Mesodermal cell (in vitro differentiated cells): ENCODE measurements around the gene TRAK1.

Source experiments
- H3K27ac ChIP-seq: 2 replicates; pipeline ENCODE4 v1.7.0; 2013; ENCODE audit warnings: mild to moderate bottlenecking, low read depth, low read length, moderate library complexity; ENCODE audit not compliant: severe bottlenecking
- H3K36me3 ChIP-seq: 2 replicates; pipeline ENCODE4 v1.7.1; 2013; ENCODE audit warnings: mild to moderate bottlenecking, low read length, moderate library complexity; ENCODE audit not compliant: control insufficient read depth, insufficient read depth
- H3K4me1 ChIP-seq: one replicate; pipeline ENCODE4 v1.7.1; 2013; ENCODE audit warnings: mild to moderate bottlenecking, low read length; ENCODE audit not compliant: insufficient read depth, control insufficient read depth, poor library complexity, severe bottlenecking
- H3K4me3 ChIP-seq: 2 replicates; pipeline ENCODE4 v1.7.0; 2013; ENCODE audit warnings: low read length, control low read depth, mild to moderate bottlenecking; ENCODE audit not compliant: insufficient read depth, poor library complexity, severe bottlenecking; ENCODE audit errors: extremely low read depth
- H3K9me3 ChIP-seq: 2 replicates; pipeline ENCODE4 v1.7.1; 2013; ENCODE audit warnings: mild to moderate bottlenecking, low read length, moderate library complexity; ENCODE audit not compliant: control insufficient read depth
- WGBS, 2 experiments: methylation state at CpG; one replicate each; pipeline ENCODE4 v1.1.5; 2013; ENCODE audit warnings: missing lambda C conversion rate in 2 of 2; ENCODE audit not compliant: insufficient coverage in 2 of 2; 5-methylcytosine and 5-hydroxymethylcytosine counted together

Gene TRAK1

DNA sequence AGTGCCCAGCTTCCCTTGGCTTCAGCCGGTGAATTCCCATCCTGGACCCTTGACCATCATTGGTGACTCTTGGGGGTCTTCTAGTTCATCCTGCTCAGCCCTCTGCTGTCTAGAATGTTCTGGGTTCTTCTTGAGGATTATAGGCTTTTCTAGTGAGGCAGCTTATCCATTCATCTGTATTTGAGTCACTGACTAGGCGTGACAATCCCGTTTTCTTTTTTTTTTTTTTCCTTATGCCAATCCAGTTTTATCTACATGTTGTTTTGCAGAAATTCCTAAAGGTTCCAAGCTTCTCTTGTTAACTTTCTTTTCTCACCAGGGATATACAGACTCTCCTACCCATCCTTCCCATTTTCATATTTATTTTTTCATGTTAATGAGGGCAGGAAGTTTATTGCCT is 6.6 kb upstream of the TRAK1 start:
- no peaks in the 10 kb centered on the region for H3K9me3 ChIP-seq
- H3K36me3 ChIP-seq: peaks cover 7% of the 10 kb centered on the region
- H3K4me1 ChIP-seq: peaks cover 15% of the 10 kb centered on the region
- H3K4me3 ChIP-seq: no peak overlapping the region
- WGBS, 2 experiments: 83 to 91% methylated on average over 2 to 3 of the region's 3 CpGs
- no peak overlapping the region for H3K27ac ChIP-seq

DNA sequence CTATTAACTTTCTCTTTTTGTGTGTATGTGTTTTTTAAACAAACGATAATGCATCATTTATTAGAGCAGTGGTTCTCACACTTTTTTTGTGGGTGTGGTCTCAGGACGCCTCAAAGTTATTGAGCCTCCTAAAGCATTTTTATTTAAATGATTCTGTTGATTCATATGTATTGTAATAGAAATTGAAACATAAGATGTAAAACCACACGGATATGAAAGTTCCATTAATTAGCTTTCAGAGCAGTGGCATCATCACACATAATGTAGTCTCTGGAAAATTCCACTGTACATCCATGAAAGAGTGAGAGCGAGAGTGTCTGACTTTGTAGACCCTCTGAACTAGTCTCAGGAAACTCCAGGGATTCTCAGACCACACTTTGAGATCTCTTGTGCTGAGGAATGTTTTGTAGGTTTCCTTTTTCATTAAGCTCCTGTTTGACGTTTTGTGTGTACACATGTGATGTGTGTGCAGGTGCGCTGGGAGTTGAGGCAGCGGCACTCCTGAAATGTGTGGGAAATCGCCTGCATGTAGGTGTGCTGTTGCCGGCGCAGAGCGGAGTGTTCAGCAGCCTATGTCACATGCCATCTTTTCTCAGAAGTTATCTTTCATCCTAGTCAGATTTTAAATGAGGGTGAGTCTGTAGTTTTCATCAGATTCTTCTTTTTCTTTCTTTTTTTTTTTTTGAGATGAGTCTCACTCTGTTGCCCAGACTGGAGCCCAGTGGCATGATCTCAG is 5.3 kb upstream of the TRAK1 start:
- WGBS, 2 experiments: 80 to 97% methylated on average over 1 to 3 of the region's 11 CpGs
- no peaks in the 10 kb centered on the region for H3K9me3 ChIP-seq
- peaks cover 3% of the 10 kb centered on the region for H3K4me1 ChIP-seq
- peaks cover 19% of the 10 kb centered on the region for H3K36me3 ChIP-seq
- no peak overlapping the region for H3K27ac ChIP-seq
- no peak overlapping the region for H3K4me3 ChIP-seq

DNA sequence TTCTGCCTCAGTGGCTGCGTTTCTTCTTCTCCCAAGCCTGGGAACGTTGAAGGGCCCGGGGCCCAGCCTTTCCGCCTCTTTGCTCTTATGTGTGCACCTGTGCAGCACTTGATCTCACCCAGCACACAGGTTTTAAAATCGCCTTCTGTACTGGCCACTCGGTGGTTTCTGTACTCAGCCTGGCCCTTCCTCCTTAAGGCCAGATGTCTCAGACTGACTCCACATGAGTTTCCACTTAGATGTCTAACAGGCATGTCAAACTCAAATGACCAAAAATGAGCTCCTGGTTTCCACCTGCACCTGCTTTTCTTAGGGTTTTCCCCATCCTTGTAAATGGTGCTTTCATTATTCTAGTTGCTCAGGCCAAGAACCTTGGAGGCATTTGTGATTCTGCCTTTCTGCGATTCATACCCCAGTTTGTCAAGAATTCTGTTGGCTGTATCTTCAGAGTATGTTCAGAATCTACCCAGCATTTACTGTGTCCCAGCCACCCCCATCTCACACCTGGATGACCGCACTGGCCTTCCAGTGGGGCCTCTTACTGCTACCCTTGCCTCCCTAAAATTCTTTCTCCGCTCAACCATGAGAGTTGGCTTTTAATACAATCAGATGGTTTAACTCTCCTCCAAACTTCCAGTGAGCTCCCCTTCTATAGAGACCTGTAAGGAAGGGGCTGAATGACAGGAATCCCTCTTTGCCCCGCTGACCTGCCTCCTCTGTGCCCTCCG is 2.2 kb upstream of the TRAK1 start:
- H3K27ac ChIP-seq: no peak overlapping the region
- peaks cover 35% of the 10 kb centered on the region for H3K36me3 ChIP-seq
- no peak overlapping the region for H3K4me3 ChIP-seq
- H3K4me1 ChIP-seq: peaks cover 3% of the 10 kb centered on the region
- 90 to 94% methylated on average over 9 to 11 of the region's 11 CpGs for WGBS, 2 experiments
- H3K9me3 ChIP-seq: no peaks in the 10 kb centered on the region

DNA sequence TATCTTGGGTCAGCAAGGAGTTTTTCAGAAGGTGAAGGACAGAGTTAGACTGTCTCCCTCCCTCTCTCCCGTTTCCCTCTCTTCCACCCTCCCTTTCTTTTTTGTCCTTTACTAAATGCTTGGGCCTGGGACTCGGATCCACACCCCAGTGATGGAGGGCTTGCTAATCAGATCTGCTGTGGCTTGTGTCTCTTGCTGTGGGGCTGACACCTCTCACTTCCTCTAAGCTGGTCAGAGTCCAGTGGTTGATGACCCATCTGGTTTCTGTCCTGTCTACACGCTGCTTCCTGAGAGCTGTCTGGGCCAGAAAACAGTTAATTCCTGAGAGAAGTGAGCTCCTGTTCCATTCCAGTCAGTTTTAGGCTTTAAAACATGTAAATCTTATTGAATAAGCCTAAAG is 849 bp downstream of the TRAK1 start:
- H3K27ac ChIP-seq: no peak overlapping the region
- H3K36me3 ChIP-seq: peaks cover 35% of the 10 kb centered on the region
- H3K4me1 ChIP-seq: peaks cover 3% of the 10 kb centered on the region
- H3K9me3 ChIP-seq: no peaks in the 10 kb centered on the region
- H3K4me3 ChIP-seq: no peak overlapping the region
- whole genome bisulfite sequencing, 2 experiments: 100% methylated on average over 2 of the region's 3 CpGs; no CpG with 5 or more reads in 1 of the 2 experiments

DNA sequence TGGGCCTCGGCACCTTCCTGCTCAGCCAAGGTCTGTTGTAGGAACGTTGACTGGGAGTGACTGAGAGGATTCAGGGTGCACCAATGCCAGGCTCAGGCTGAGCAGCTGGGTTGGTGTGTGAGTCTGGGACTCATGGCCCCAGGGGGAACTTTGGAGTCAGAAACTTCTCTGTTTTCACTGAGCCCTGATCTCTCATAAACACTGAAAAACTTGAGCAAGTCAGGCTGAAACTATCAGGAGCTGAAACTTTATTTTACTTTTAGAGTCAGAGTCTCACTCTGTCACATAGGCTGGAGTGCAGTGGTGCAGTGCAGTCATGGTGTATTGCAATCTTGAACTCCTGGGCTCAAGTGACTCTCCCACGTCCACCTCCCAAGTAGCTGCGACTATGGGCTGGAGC is 3.0 kb downstream of the TRAK1 start:
- H3K4me1 ChIP-seq: peaks cover 3% of the 10 kb centered on the region
- H3K27ac ChIP-seq: no peak overlapping the region
- peaks cover 33% of the 10 kb centered on the region for H3K36me3 ChIP-seq
- no peaks in the 10 kb centered on the region for H3K9me3 ChIP-seq
- no peak overlapping the region for H3K4me3 ChIP-seq
- WGBS, 2 experiments: 91% methylated on average over 4 of the region's 4 CpGs

DNA sequence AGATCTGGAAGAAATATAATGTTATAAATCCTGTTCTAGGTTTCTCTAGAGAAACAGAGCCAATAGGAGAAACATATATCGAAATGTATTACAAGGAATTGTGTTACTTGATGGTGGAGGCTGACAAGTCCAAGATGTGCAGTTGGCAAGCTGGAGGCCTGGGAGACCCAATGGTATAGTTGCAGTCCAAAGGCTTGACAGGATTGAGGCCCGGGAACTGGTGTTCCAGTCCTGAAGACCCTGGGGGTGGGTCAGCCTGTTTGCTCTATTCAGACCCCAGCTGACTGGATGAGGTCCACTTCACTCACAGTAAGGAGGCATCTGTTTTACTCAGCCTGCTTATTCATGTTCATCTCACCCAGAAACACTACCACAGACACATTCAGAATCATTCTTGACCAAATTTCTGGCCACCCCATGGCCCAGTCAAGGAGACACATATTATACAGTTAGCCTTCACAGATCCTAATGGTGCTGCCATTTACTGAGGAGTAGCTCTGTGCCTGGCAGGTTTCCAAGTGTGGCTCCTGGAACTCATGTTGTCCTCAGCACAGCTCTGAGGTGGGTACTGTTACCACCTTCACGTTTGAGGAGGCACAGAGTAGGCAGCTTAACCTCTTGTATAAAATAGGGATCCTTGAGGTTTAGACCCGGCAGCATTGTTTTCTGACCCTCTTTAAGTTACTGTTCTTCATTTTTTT is 3.7 kb downstream of the TRAK1 start:
- Histone ChIP-seq H3K36me3 (peaks cover 26% of the 10 kb centered on the region), H3K4me1 (peaks cover 9% of the 10 kb centered on the region), H3K9me3 (no peaks in the 10 kb centered on the region), H3K27ac (no peak overlapping the region), H3K4me3 (no peak overlapping the region)
- WGBS, 2 experiments: 91 to 96% methylated on average over 3 of the region's 4 CpGs

DNA sequence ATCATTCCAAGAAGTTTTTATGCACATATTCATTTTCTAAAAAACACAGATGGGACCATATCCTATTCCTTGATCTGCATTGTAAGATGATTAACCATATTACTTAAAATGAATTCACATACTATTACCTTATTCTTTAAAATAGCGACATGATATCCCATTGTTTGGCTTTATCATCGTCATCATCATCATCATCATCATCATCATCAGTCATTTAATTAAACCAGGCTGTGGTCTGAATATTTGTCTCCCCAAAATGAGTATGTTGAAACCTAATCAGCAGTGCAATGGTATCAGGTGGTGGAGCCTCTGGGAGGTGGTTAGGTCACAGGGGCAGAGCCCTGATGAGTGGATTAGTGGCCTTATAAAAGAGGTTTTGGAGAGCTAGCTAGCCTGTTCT is 4.4 kb downstream of the TRAK1 start:
- Histone ChIP-seq H3K27ac (no peak overlapping the region), H3K9me3 (no peaks in the 10 kb centered on the region), H3K36me3 (peaks cover 19% of the 10 kb centered on the region), H3K4me1 (peaks cover 9% of the 10 kb centered on the region), H3K4me3 (no peak overlapping the region)
- WGBS, 2 experiments: 100% methylated on average over 2 of the region's 2 CpGs; no CpG with 5 or more reads in 1 of the 2 experiments

DNA sequence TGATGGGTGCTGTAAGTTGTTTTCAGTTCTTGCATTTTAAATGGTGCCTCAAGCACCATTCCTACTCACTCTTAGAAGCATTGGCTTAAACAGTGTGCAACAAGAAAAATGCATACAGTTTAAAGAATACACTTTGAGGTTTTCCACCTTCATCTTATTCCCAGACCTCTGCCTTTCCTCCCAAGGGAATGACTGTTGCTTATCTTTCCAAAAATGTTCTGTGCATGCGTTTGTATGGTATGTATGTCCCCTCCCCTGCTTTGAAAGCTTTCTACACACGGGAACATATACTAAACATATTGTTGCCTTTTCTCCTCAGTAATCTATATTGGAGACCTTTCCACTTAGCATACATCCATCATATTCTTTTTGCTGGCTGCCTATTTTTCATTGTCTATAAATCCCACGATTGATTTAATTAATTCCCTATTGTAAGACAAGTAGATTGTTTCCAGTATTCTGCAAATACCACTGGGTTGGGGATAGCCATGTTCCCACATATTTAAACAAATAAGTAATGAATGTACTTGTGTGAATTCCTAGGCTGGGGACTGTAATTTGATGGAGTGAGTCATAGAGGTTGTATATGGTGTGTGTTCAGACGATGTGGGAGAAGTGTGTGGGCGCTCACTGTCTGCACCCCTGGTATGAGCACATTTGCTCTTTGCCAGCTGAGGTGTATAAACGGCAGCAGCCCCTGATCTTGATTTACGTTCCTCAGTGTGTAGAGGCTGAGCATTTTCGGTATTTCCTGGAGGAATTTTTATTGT is 5.8 kb downstream of the TRAK1 start:
- H3K4me1 ChIP-seq: peaks cover 9% of the 10 kb centered on the region
- H3K9me3 ChIP-seq: no peaks in the 10 kb centered on the region
- H3K4me3 ChIP-seq: no peak overlapping the region
- WGBS, 2 experiments: 81 to 86% methylated on average over 2 to 3 of the region's 8 CpGs
- H3K36me3 ChIP-seq: peaks cover 4% of the 10 kb centered on the region
- no peak overlapping the region for H3K27ac ChIP-seq

DNA sequence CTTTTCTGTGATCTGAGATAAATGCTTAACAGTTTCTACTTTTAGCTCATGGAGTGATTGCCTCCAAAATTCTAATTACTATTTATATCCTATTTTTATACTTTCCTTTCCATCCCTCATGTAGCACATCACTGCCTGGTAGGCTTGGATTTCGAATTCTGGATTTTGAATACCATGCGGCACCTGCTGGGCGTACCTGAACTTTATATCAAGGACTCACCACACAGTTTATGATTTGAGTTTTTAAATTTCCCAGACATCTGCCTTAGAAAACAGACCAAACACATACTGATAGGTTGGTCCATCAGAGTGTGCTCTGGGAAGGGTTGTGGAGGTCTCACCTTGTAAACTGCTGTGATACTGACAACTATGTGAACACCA is 6.4 kb downstream of the TRAK1 start:
- WGBS, 2 experiments: 100% methylated on average over 1 to 2 of the region's 3 CpGs
- no peaks in the 10 kb centered on the region for H3K9me3 ChIP-seq
- peaks cover 9% of the 10 kb centered on the region for H3K4me1 ChIP-seq
- H3K27ac ChIP-seq: no peak overlapping the region
- H3K4me3 ChIP-seq: no peak overlapping the region
- H3K36me3 ChIP-seq: no peaks in the 10 kb centered on the region

DNA sequence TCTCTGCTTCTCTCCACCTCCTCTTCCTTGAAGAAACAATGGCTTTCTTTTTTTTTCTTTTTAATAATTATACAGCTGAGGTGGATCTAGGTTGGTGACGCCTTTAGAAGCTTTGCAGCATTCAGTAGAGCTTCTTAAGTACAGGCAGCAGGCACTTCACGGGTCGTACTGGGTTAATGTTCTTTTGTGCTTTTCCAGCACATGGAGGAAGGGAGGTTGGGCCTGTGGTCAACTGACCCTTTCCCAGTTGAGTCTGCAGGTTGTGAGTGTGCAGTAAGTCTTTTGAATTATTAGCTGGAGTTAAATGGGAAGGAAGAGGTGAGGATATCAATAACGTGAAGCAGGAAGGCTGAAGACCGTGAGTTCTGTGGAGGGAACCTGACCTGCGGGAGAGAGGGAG is 7.0 kb downstream of the TRAK1 start:
- Histone ChIP-seq H3K9me3 (no peaks in the 10 kb centered on the region), H3K4me1 (peaks cover 9% of the 10 kb centered on the region), H3K4me3 (no peak overlapping the region), H3K36me3 (no peaks in the 10 kb centered on the region), H3K27ac (no peak overlapping the region)
- 78 to 84% methylated on average over 5 to 6 of the region's 6 CpGs for WGBS, 2 experiments
